Liver (tissue), 9 donors: Measurements from ENCODE around the gene RANBP1. TPM values are rescaled to one million over a fixed set of nuclear protein-coding genes. Genes with fewer than 3 reads are reported as not detected.

Source experiments
- DNase-seq: peaks from one replicate; pipeline ENCODE4 v3.0.0-alpha.2; 2017; ENCODE audit warnings: low spot score
- H3K27ac ChIP-seq, 2 donors: one replicate each; pipeline ENCODE4 v1.7.0; 2013; ENCODE audit warnings: inconsistent platforms in 2 of 2, low read length in 2 of 2, control low read depth in 1 of 2, low read depth in 1 of 2, mild to moderate bottlenecking in 1 of 2
- H3K27me3 ChIP-seq, 4 donors: one replicate each; pipeline versions ENCODE4 v1.6.1 to v1.7.0; 2013; ENCODE audit warnings: low read length in 3 of 4, inconsistent platforms in 1 of 4, mild to moderate bottlenecking in 1 of 4, moderate library complexity in 1 of 4; ENCODE audit not compliant: control insufficient read depth in 4 of 4, insufficient read depth in 4 of 4
- H3K36me3 ChIP-seq, 4 donors: one replicate each; pipeline versions ENCODE4 v1.6.1 to v1.7.0; 2013; ENCODE audit warnings: low read length in 3 of 4, mild to moderate bottlenecking in 3 of 4, low read depth in 1 of 4, moderate library complexity in 1 of 4; ENCODE audit not compliant: control insufficient read depth in 4 of 4, insufficient read depth in 3 of 4
- H3K4me1 ChIP-seq, 4 donors: one replicate each; pipeline versions ENCODE4 v1.6.1 to v1.7.0; 2013; ENCODE audit warnings: low read length in 3 of 4, mild to moderate bottlenecking in 3 of 4, moderate library complexity in 1 of 4; ENCODE audit not compliant: control insufficient read depth in 4 of 4, insufficient read depth in 4 of 4
- H3K4me3 ChIP-seq, 3 donors: one replicate each; pipeline versions ENCODE4 v1.6.1 to v1.7.0; 2013; ENCODE audit warnings: low read length in 3 of 3, control low read depth in 1 of 3, low read depth in 1 of 3, mild to moderate bottlenecking in 1 of 3
- H3K9ac ChIP-seq, 2 donors: one replicate each; pipeline ENCODE4 v1.7.0; 2013; ENCODE audit warnings: low read length in 2 of 2, mild to moderate bottlenecking in 2 of 2, moderate library complexity in 2 of 2, control low read depth in 1 of 2, low read depth in 1 of 2
- H3K9me3 ChIP-seq, 4 donors: one replicate each; pipeline versions ENCODE4 v1.6.1 to v1.7.0; 2013; ENCODE audit warnings: low read length in 3 of 4; ENCODE audit not compliant: control insufficient read depth in 4 of 4
- ATF3 ChIP-seq: IDR thresholded peaks from 2 replicates; pipeline ENCODE4 v1.6.1; 2016; ENCODE audit warnings: antibody characterized with exemption
- EGR1 ChIP-seq, 2 donors: IDR thresholded peaks; 2 replicates each; pipeline ENCODE4 v1.6.1; 2016 to 2018; ENCODE audit warnings: antibody characterized with exemption in 2 of 2, low read depth in 2 of 2
- FOXA1 ChIP-seq: IDR thresholded peaks from 2 replicates; pipeline ENCODE4 v1.6.1; 2016; ENCODE audit warnings: antibody characterized with exemption
- FOXA2 ChIP-seq: IDR thresholded peaks from 2 replicates; pipeline ENCODE4 v1.6.1; 2016; ENCODE audit warnings: antibody characterized with exemption
- GABPA ChIP-seq, 2 donors: IDR thresholded peaks in 1 of 2; conservative IDR thresholded peaks in 1 of 2; 2 replicates each; pipeline ENCODE4 v1.6.1; 2016; ENCODE audit warnings: antibody characterized with exemption in 2 of 2, mild to moderate bottlenecking in 1 of 2, moderate library complexity in 1 of 2
- HNF4A ChIP-seq, 2 donors: conservative IDR thresholded peaks; 2 replicates each; pipeline ENCODE4 v1.6.1; 2016; ENCODE audit warnings: antibody characterized with exemption in 2 of 2, mild to moderate bottlenecking in 2 of 2
- HNF4G ChIP-seq: IDR thresholded peaks from 2 replicates; pipeline ENCODE4 v1.6.1; 2016; ENCODE audit warnings: antibody characterized with exemption
- JUND ChIP-seq, 2 donors: IDR thresholded peaks; 2 replicates each; pipeline ENCODE4 v1.6.1; 2016; ENCODE audit warnings: antibody characterized with exemption in 2 of 2
- NR2F2 ChIP-seq: IDR thresholded peaks from 2 replicates; pipeline ENCODE4 v1.6.1; 2016; ENCODE audit warnings: antibody characterized with exemption
- RAD21 ChIP-seq, 2 donors: IDR thresholded peaks; 2 replicates each; pipeline ENCODE4 v1.6.1; 2016; ENCODE audit warnings: antibody characterized with exemption in 2 of 2, mild to moderate bottlenecking in 2 of 2
- REST ChIP-seq: IDR thresholded peaks from 2 replicates; pipeline ENCODE4 v1.6.1; 2016; ENCODE audit warnings: antibody characterized with exemption, mild to moderate bottlenecking
- RXRA ChIP-seq, 2 donors: IDR thresholded peaks; 2 replicates each; pipeline ENCODE4 v1.6.1; 2017 to 2018; ENCODE audit warnings: antibody characterized with exemption in 2 of 2, mild to moderate bottlenecking in 1 of 2
- SP1 ChIP-seq: IDR thresholded peaks from 2 replicates; pipeline ENCODE4 v1.6.1; 2018; ENCODE audit warnings: antibody characterized with exemption, mild to moderate bottlenecking
- YY1 ChIP-seq: IDR thresholded peaks from 2 replicates; pipeline ENCODE4 v1.6.1; 2016; ENCODE audit warnings: antibody characterized with exemption, mild to moderate bottlenecking
- ZBTB33 ChIP-seq: IDR thresholded peaks from 2 replicates; pipeline ENCODE4 v1.6.1; 2016; ENCODE audit warnings: antibody characterized with exemption
- WGBS: extraction: QIAGEN DNeasy Blood & Tissue Kit; methylation state at CpG from one replicate; pipeline ENCODE4 v1.1.7; 2013; 5-methylcytosine and 5-hydroxymethylcytosine counted together
- polyA plus RNA-seq, 2 donors: library from polyadenylated mRNA; stranded (reverse) in 1 of 2; unstranded in 1 of 2; fragments of 200-250 nt in 1 of 2; fragments of >200 nt in 1 of 2; fragmentation: Nextera tagmentation in 1 of 2; extraction: Ambion mirVana in 1 of 2; gene quantifications; one replicate each; pipeline versions ENCODE4 v1.2.1 to v1.2.3, GENCODE V29; 2013 to 2015
- total RNA-seq, 2 donors: library from RNA; depleted of rRNA; stranded (reverse); fragments of >200 nt; gene quantifications; one replicate each; pipeline ENCODE4 v1.2.3, GENCODE V29; 2014
- TF ChIP-seq, protein P1 (sequence below): IDR thresholded peaks from 2 replicates; pipeline ENCODE4 v1.6.1; 2016; ENCODE audit warnings: antibody characterized with exemption
- donor health status: healthy.
- donor health status: healthy.
- donor health status: healthy.
- donor health status: healthy.
- donor health status: healthy.

Gene RANBP1
- total and polyA plus RNA-seq, 4 donors, result 62.3 to 102 (median 87.8) TPM

GRCh38 chr22:20153945-20154344 is 38.0 kb downstream of the RANBP1 start (continued):
- TF ChIP-seq ATF3 (no peak), EGR1 (IDR thresholded peaks at IDR 0.05; ENCODE audit: low read depth in 2 of 2) (no peak)

- Histone ChIP-seq H3K4me3 (no peak overlapping the region), H3K4me1 (no peaks in the 10 kb centered on the region), H3K27me3 (no peaks in the 10 kb centered on the region), H3K27ac (no peak overlapping the region), H3K36me3 (no peaks in the 10 kb centered on the region), H3K9me3 (no peaks in the 10 kb centered on the region), H3K9ac (no peak overlapping the region)
- no peak for TF ChIP-seq RXRA (IDR thresholded peaks at IDR 0.05)
- TF ChIP-seq FOXA1, result no peak
- no peak for TF ChIP-seq JUND (IDR thresholded peaks at IDR 0.05)
- TF ChIP-seq NR2F2, result no peak
- TF ChIP-seq HNF4G, result no peak
- no peak for TF ChIP-seq REST
- TF ChIP-seq YY1, result no peak
- TF ChIP-seq EGR1 (IDR thresholded peaks at IDR 0.05; ENCODE audit: low read depth in 2 of 2), result no peak
- no peak for TF ChIP-seq GABPA (IDR thresholded peaks at IDR 0.05 in 1 of 2, conservative IDR thresholded peaks at IDR 0.05 in 1 of 2)
- TF ChIP-seq, protein P1, sequence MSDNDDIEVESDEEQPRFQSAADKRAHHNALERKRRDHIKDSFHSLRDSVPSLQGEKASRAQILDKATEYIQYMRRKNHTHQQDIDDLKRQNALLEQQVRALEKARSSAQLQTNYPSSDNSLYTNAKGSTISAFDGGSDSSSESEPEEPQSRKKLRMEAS, result no peak
- no peak for TF ChIP-seq RAD21 (IDR thresholded peaks at IDR 0.05)
- WGBS, result 66% methylated on average over 14 of the region's 14 CpGs
- DNase-seq, result no peak
These were observed 38.8 kb downstream of the RANBP1 start for GRCh38 chr22:20154602-20155187.

DNA sequence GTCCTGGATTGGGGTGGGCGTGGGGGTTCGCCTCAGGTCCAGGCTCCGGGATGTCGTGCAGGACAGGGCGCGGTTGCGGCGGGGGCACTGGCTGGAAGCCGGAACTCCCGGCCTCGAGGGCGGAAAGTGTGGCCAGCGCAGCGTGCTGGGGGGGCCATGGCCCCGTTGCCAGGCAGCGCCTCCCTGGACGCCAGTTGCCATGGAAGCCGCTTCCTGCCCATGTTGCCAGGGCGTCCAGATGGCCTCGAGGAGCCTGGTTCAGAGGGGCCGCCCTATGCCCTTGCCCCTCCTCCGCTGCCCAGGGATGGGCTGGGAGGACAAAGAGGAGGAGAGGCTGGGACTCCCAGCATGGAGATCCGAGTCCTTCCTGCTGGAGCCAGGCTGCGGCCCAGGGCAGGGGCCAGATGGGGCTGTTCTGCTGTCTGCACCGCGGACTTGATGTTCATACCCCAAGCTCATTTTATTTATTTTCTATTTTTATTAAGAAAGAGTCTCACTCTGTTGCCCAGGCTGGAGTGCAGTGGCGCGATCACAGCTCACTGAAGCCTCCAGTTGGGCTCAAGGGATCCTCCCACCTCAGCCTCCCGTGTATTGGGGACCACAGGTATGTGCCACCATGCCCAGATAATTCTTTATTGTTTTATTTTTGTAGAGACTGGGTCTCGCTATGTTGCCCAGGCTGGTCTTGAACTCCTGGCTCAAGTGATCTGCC is 39.6 kb downstream of the RANBP1 start:
- DNase-seq, result no peak
- 65% methylated on average over 30 of the region's 30 CpGs for WGBS
- Histone ChIP-seq H3K4me3 (no peak overlapping the region), H3K36me3 (no peaks in the 10 kb centered on the region), H3K9ac (no peak overlapping the region), H3K4me1 (no peaks in the 10 kb centered on the region), H3K27ac (no peak overlapping the region), H3K27me3 (no peaks in the 10 kb centered on the region), H3K9me3 (no peaks in the 10 kb centered on the region)
- no peak for TF ChIP-seq ATF3
- TF ChIP-seq ZBTB33, result no peak
- no peak for TF ChIP-seq JUND (IDR thresholded peaks at IDR 0.05)
- no peak for TF ChIP-seq REST
- no peak for TF ChIP-seq FOXA1
- no peak for TF ChIP-seq SP1
- TF ChIP-seq EGR1 (IDR thresholded peaks at IDR 0.05; ENCODE audit: low read depth in 2 of 2), result no peak
- TF ChIP-seq NR2F2, result no peak
- TF ChIP-seq, protein P1, result no peak
- no peak for TF ChIP-seq FOXA2
- TF ChIP-seq RXRA (IDR thresholded peaks at IDR 0.05), result no peak
- TF ChIP-seq HNF4G, result no peak
- no peak for TF ChIP-seq RAD21 (IDR thresholded peaks at IDR 0.05)
- no peak for TF ChIP-seq YY1
- TF ChIP-seq HNF4A (conservative IDR thresholded peaks at IDR 0.05), result no peak
